ENCODE measurements around the gene UBE2N.

UBE2N gene

GRCh38 chr12:93369505-93369904 is 72.2 kb downstream of the UBE2N start:
- Histone ChIP-seq H3K36me3 (ENCODE audit: control insufficient read depth, insufficient read depth, low read length) (no peaks in the 10 kb centered on the region), H3K79me2 (no peaks in the 10 kb centered on the region), H2AFZ (no peak overlapping the region), H3K9ac (no peak overlapping the region), H3K4me2 (ENCODE audit: low read length) (no peak overlapping the region), H3K4me3 (ENCODE audit: low read depth, low read length) (no peak overlapping the region), H3K27ac (no peak overlapping the region), H3K9me3 (ENCODE audit: control insufficient read depth, low read length) (no peaks in the 10 kb centered on the region), H3K4me1 (peaks cover 4% of the 10 kb centered on the region), H3K27me3 (ENCODE audit: control insufficient read depth, insufficient read depth, low read length) (no peaks in the 10 kb centered on the region)
- TF ChIP-seq CTCF (IDR thresholded peaks at IDR 0.05) = no peak

- Histone ChIP-seq H3K79me2 (no peaks in the 10 kb centered on the region), H3K9me3 (ENCODE audit: control insufficient read depth, low read length) (no peaks in the 10 kb centered on the region), H3K27me3 (ENCODE audit: control insufficient read depth, insufficient read depth, low read length) (no peaks in the 10 kb centered on the region), H3K4me3 (ENCODE audit: low read depth, low read length) (no peak overlapping the region), H3K4me1 (peaks cover under 1% of the 10 kb centered on the region), H3K36me3 (ENCODE audit: control insufficient read depth, insufficient read depth, low read length) (no peaks in the 10 kb centered on the region), H3K27ac (no peak overlapping the region), H3K9ac (no peak overlapping the region), H2AFZ (no peak overlapping the region), H3K4me2 (ENCODE audit: low read length) (no peak overlapping the region)
- no peak for TF ChIP-seq CTCF (IDR thresholded peaks at IDR 0.05)
Observed at GRCh38 chr12:93368766-93369165, 73.0 kb downstream of the UBE2N start.

GRCh38 chr12:93366422-93366821 is 75.3 kb downstream of the UBE2N start:
- no peaks in the 10 kb centered on the region for H3K27me3 ChIP-seq (ENCODE audit: control insufficient read depth, insufficient read depth, low read length)
- no peak for TF ChIP-seq CTCF (IDR thresholded peaks at IDR 0.05)
- H3K4me2 ChIP-seq (ENCODE audit: low read length) = no peak overlapping the region
- no peak overlapping the region for H3K9ac ChIP-seq
- H3K9me3 ChIP-seq (ENCODE audit: control insufficient read depth, low read length) = no peaks in the 10 kb centered on the region
- H2AFZ ChIP-seq = no peak overlapping the region
- no peak overlapping the region for H3K4me3 ChIP-seq (ENCODE audit: low read depth, low read length)
- H3K4me1 ChIP-seq = no peaks in the 10 kb centered on the region
- no peaks in the 10 kb centered on the region for H3K36me3 ChIP-seq (ENCODE audit: control insufficient read depth, insufficient read depth, low read length)
- H3K27ac ChIP-seq = no peak overlapping the region
- no peaks in the 10 kb centered on the region for H3K79me2 ChIP-seq

- H3K4me1 ChIP-seq = no peaks in the 10 kb centered on the region
- no peak overlapping the region for H3K4me3 ChIP-seq (ENCODE audit: low read depth, low read length)
- H3K27me3 ChIP-seq (ENCODE audit: control insufficient read depth, insufficient read depth, low read length) = no peaks in the 10 kb centered on the region
- H3K79me2 ChIP-seq = no peaks in the 10 kb centered on the region
- H3K4me2 ChIP-seq (ENCODE audit: low read length) = no peak overlapping the region
- H3K27ac ChIP-seq = no peak overlapping the region
- no peak overlapping the region for H3K9ac ChIP-seq
- no peak overlapping the region for H2AFZ ChIP-seq
- no peaks in the 10 kb centered on the region for H3K9me3 ChIP-seq (ENCODE audit: control insufficient read depth, low read length)
- H3K36me3 ChIP-seq (ENCODE audit: control insufficient read depth, insufficient read depth, low read length) = no peaks in the 10 kb centered on the region
- no peak for TF ChIP-seq CTCF (IDR thresholded peaks at IDR 0.05)
Observed at GRCh38 chr12:93365616-93366405, 75.9 kb downstream of the UBE2N start.

- Histone ChIP-seq H3K27ac (no peak overlapping the region), H3K9me3 (ENCODE audit: control insufficient read depth, low read length) (no peaks in the 10 kb centered on the region), H2AFZ (no peak overlapping the region), H3K36me3 (ENCODE audit: control insufficient read depth, insufficient read depth, low read length) (no peaks in the 10 kb centered on the region), H3K27me3 (ENCODE audit: control insufficient read depth, insufficient read depth, low read length) (no peaks in the 10 kb centered on the region), H3K9ac (no peak overlapping the region), H3K4me2 (ENCODE audit: low read length) (no peak overlapping the region), H3K4me3 (ENCODE audit: low read depth, low read length) (no peak overlapping the region), H3K4me1 (no peaks in the 10 kb centered on the region), H3K79me2 (no peaks in the 10 kb centered on the region)
- TF ChIP-seq CTCF (IDR thresholded peaks at IDR 0.05) = no peak
Observed at GRCh38 chr12:93363841-93364297, 77.9 kb downstream of the UBE2N start.
